Measurements from ENCODE around the gene RALGPS1.

Gene RALGPS1

GRCh38 chr9:127058011-127058644, 143.5 kb downstream of the RALGPS1 start:
- no peak for DNase-seq

GRCh38 chr9:127058645-127059021, 144.1 kb downstream of the RALGPS1 start:
- DNase-seq: no peak

GRCh38 chr9:127059030-127059429, 144.4 kb downstream of the RALGPS1 start:
- DNase-seq: no peak

- no peak for DNase-seq
Observed at GRCh38 chr9:127059765-127060361, 145.3 kb downstream of the RALGPS1 start.

GRCh38 chr9:127061411-127061810, 146.8 kb downstream of the RALGPS1 start:
- DNase-seq: no peak

GRCh38 chr9:127064335-127064734, 149.8 kb downstream of the RALGPS1 start:
- no peak for DNase-seq

- no peak for DNase-seq
Observed at GRCh38 chr9:127065592-127065991, 151.0 kb downstream of the RALGPS1 start.

- no peak for DNase-seq
Observed at GRCh38 chr9:127066060-127066850, 151.7 kb downstream of the RALGPS1 start.

GRCh38 chr9:127066851-127067136, 152.2 kb downstream of the RALGPS1 start:
- DNase-seq: peak in 1 of 3 donors; percentile 11

- no peak for DNase-seq
Observed at GRCh38 chr9:127067603-127068220, 153.1 kb downstream of the RALGPS1 start.

GRCh38 chr9:127074561-127075548, 160.3 kb downstream of the RALGPS1 start:
- no peak for DNase-seq

GRCh38 chr9:127075624-127076372, 161.2 kb downstream of the RALGPS1 start:
- DNase-seq: no peak

- peak in 2 of 3 donors; percentile 8 to 13 for DNase-seq
Observed at GRCh38 chr9:127076860-127077643, 162.5 kb downstream of the RALGPS1 start.

GRCh38 chr9:127077644-127077946, 163.0 kb downstream of the RALGPS1 start:
- DNase-seq: no peak

GRCh38 chr9:127078336-127078735, 163.8 kb downstream of the RALGPS1 start:
- DNase-seq: no peak

- no peak for DNase-seq
Observed at GRCh38 chr9:127078988-127079387, 164.4 kb downstream of the RALGPS1 start.

- no peak for DNase-seq
Observed at GRCh38 chr9:127079446-127080140, 165.0 kb downstream of the RALGPS1 start.

- DNase-seq: no peak
Observed at GRCh38 chr9:127081250-127082185, 166.9 kb downstream of the RALGPS1 start.

Data from suppressor macrophage treated with lipopolysaccharide for 1 hour (primary cell).